Measurements from ENCODE around the gene RABGGTA.
"Not testable (repeated sequence)": the region's sequence is repeated elsewhere in the genome, so short reads cannot be mapped to it uniquely, and the experiment has no call there.

RABGGTA gene

GRCh38 chr14:24252289-24253124 lies 18.9 kb downstream of the RABGGTA start:
- H3K9me3 Mint-ChIP-seq, result no peaks in the 10 kb centered on the region
- DNase-seq (no peak), ATAC-seq (no peak)
- H3K36me3 Mint-ChIP-seq (ENCODE audit: low read depth), result no peaks in the 10 kb centered on the region
- no peaks in the 10 kb centered on the region for H3K27me3 Mint-ChIP-seq
- H3K27ac Mint-ChIP-seq, result no peak overlapping the region
- no peak overlapping the region for H3K4me3 Mint-ChIP-seq
- peaks cover 24% of the 10 kb centered on the region for H3K4me1 Mint-ChIP-seq

- ATAC-seq (no peak), DNase-seq (no peak)
- Mint-ChIP-seq H3K4me1 (peaks cover 30% of the 10 kb centered on the region), H3K27me3 (no peaks in the 10 kb centered on the region), H3K27ac (no peak overlapping the region), H3K4me3 (no peak overlapping the region), H3K36me3 (ENCODE audit: low read depth) (no peaks in the 10 kb centered on the region), H3K9me3 (no peaks in the 10 kb centered on the region)
Observed at GRCh38 chr14:24251880-24252288, 19.5 kb downstream of the RABGGTA start.

- no peak overlapping the region for H3K4me3 Mint-ChIP-seq
- peak overlapping the region; percentile 9 for H3K27ac Mint-ChIP-seq
Observed at GRCh38 chr14:24250354-24250753, 21.0 kb downstream of the RABGGTA start.

GRCh38 chr14:24249230-24250021 lies 22.0 kb downstream of the RABGGTA start:
- Mint-ChIP-seq H3K9me3 (no peaks in the 10 kb centered on the region), H3K4me3 (no peak overlapping the region), H3K27ac (no peak overlapping the region), H3K27me3 (no peaks in the 10 kb centered on the region), H3K4me1 (peaks cover 40% of the 10 kb centered on the region), H3K36me3 (ENCODE audit: low read depth) (no peaks in the 10 kb centered on the region)
- ATAC-seq (no peak), DNase-seq (no peak)

More at GRCh38 chr14:24250354-24250753, 21.0 kb downstream of the RABGGTA start:
- no peaks in the 10 kb centered on the region for H3K36me3 Mint-ChIP-seq (ENCODE audit: low read depth)
- H3K4me1 Mint-ChIP-seq, result peaks cover 37% of the 10 kb centered on the region
- no peak for DNase-seq
- H3K9me3 Mint-ChIP-seq, result no peaks in the 10 kb centered on the region
- no peaks in the 10 kb centered on the region for H3K27me3 Mint-ChIP-seq
- no peak for ATAC-seq

- Mint-ChIP-seq H3K36me3 (ENCODE audit: low read depth) (no peaks in the 10 kb centered on the region), H3K27me3 (no peaks in the 10 kb centered on the region), H3K4me3 (peak overlapping the region; percentile 53), H3K27ac (peak overlapping the region; percentile 72), H3K9me3 (no peaks in the 10 kb centered on the region), H3K4me1 (peaks cover 53% of the 10 kb centered on the region)
- ATAC-seq (no peak), DNase-seq (no peak)
Observed at GRCh38 chr14:24247422-24247821, 24.0 kb downstream of the RABGGTA start.

- H3K27me3 Mint-ChIP-seq, result no peaks in the 10 kb centered on the region
- ATAC-seq (peak; percentile 34), DNase-seq (no peak)
- H3K4me1 Mint-ChIP-seq, result peaks cover 57% of the 10 kb centered on the region
- H3K27ac Mint-ChIP-seq, result peak overlapping the region; percentile 91
- H3K9me3 Mint-ChIP-seq, result no peaks in the 10 kb centered on the region
- H3K36me3 Mint-ChIP-seq (ENCODE audit: low read depth), result peaks cover 2% of the 10 kb centered on the region
- peak overlapping the region; percentile 69 for H3K4me3 Mint-ChIP-seq
Observed at GRCh38 chr14:24246765-24247212, 24.6 kb downstream of the RABGGTA start.

- not testable (repeated sequence) for H3K27me3 Mint-ChIP-seq; H3K36me3 Mint-ChIP-seq (ENCODE audit: low read depth); ATAC-seq; DNase-seq; H3K27ac Mint-ChIP-seq; H3K9me3 Mint-ChIP-seq; H3K4me3 Mint-ChIP-seq
- peaks cover 65% of the 10 kb centered on the region for H3K4me1 Mint-ChIP-seq
Observed at GRCh38 chr14:24245350-24245749, 26.0 kb downstream of the RABGGTA start.

- no peaks in the 10 kb centered on the region for H3K9me3 Mint-ChIP-seq
- peak overlapping the region; percentile 97 for H3K27ac Mint-ChIP-seq
- H3K27me3 Mint-ChIP-seq, result no peaks in the 10 kb centered on the region
- H3K4me1 Mint-ChIP-seq, result peaks cover 76% of the 10 kb centered on the region
- H3K36me3 Mint-ChIP-seq (ENCODE audit: low read depth), result peaks cover 17% of the 10 kb centered on the region
- DNase-seq (no peak), ATAC-seq (no peak)
- H3K4me3 Mint-ChIP-seq, result peak overlapping the region; percentile 90
Observed at GRCh38 chr14:24243336-24243836, 28.0 kb downstream of the RABGGTA start.

- Mint-ChIP-seq H3K27me3 (no peaks in the 10 kb centered on the region), H3K36me3 (ENCODE audit: low read depth) (peaks cover 31% of the 10 kb centered on the region), H3K9me3 (no peaks in the 10 kb centered on the region), H3K4me3 (peak overlapping the region; percentile 90), H3K4me1 (peaks cover 68% of the 10 kb centered on the region), H3K27ac (peak overlapping the region; percentile 97)
- DNase-seq (peak; percentile 93), ATAC-seq (peak; percentile 82)
Observed at GRCh38 chr14:24241829-24242443, 29.5 kb downstream of the RABGGTA start.

GRCh38 chr14:24240110-24240918 lies 31.1 kb downstream of the RABGGTA start:
- DNase-seq, result no peak
- ATAC-seq, result no peak
- H3K27me3 Mint-ChIP-seq, result no peaks in the 10 kb centered on the region
- H3K4me3 Mint-ChIP-seq, result peak overlapping the region; percentile 90
- peaks cover 68% of the 10 kb centered on the region for H3K4me1 Mint-ChIP-seq
- peak overlapping the region; percentile 70 for H3K27ac Mint-ChIP-seq
- H3K36me3 Mint-ChIP-seq (ENCODE audit: low read depth), result peaks cover 43% of the 10 kb centered on the region
- no peaks in the 10 kb centered on the region for H3K9me3 Mint-ChIP-seq

- ATAC-seq, result no peak
- H3K36me3 Mint-ChIP-seq (ENCODE audit: low read depth), result peaks cover 50% of the 10 kb centered on the region
- no peak overlapping the region for H3K4me3 Mint-ChIP-seq
Observed at GRCh38 chr14:24238527-24239037, 32.8 kb downstream of the RABGGTA start.

GRCh38 chr14:24238123-24238522 lies 33.3 kb downstream of the RABGGTA start:
- DNase-seq (no peak), ATAC-seq (no peak)
- Mint-ChIP-seq H3K27me3 (no peaks in the 10 kb centered on the region), H3K27ac (peak overlapping the region; percentile 40), H3K4me3 (no peak overlapping the region), H3K36me3 (ENCODE audit: low read depth) (peaks cover 50% of the 10 kb centered on the region), H3K4me1 (peaks cover 75% of the 10 kb centered on the region), H3K9me3 (no peaks in the 10 kb centered on the region)

More at GRCh38 chr14:24238527-24239037, 32.8 kb downstream of the RABGGTA start:
- Mint-ChIP-seq H3K9me3 (no peaks in the 10 kb centered on the region), H3K27ac (peak overlapping the region; percentile 55), H3K4me1 (peaks cover 75% of the 10 kb centered on the region), H3K27me3 (no peaks in the 10 kb centered on the region)
- no peak for DNase-seq

GRCh38 chr14:24237463-24237955 lies 33.9 kb downstream of the RABGGTA start:
- H3K4me3 Mint-ChIP-seq, result no peak overlapping the region
- DNase-seq, result no peak

More at GRCh38 chr14:24237463-24237955, 33.9 kb downstream of the RABGGTA start:
- Mint-ChIP-seq H3K9me3 (no peaks in the 10 kb centered on the region), H3K36me3 (ENCODE audit: low read depth) (peaks cover 50% of the 10 kb centered on the region), H3K27ac (no peak overlapping the region), H3K4me1 (peaks cover 71% of the 10 kb centered on the region), H3K27me3 (no peaks in the 10 kb centered on the region)
- no peak for ATAC-seq
